ENCODE results near the gene SLC35D2. TPM values are rescaled to one million over a fixed set of nuclear protein-coding genes. Genes with fewer than 3 reads are reported as not detected.

Gene SLC35D2
- total RNA-seq, 1 experiment from 2014 or later = 32.5 TPM

- no peaks in the 10 kb centered on the region for H4K20me1 ChIP-seq (ENCODE audit: insufficient read depth)
- H3K36me3 ChIP-seq (ENCODE audit: control insufficient read depth in 1 of 2, insufficient read depth in 2 of 2, low read length in 2 of 2) = no peaks in the 10 kb centered on the region
- no peaks in the 10 kb centered on the region for H3K9me2 ChIP-seq (ENCODE audit: insufficient read depth)
- ATAC-seq = no peak
- no peak for DNase-seq (ENCODE audit: low read depth, low spot score)
- CTCF ChIA-PET = no interaction called here
- RAD21 ChIA-PET (ENCODE audit: low non-redundant PET in 1 of 2, low total read pairs in 2 of 2, uncharacterized antibody in 2 of 2, unreplicated experiment in 2 of 2) = no interaction called here
- peak overlapping the region; percentile 99 for H3K27ac ChIP-seq (ENCODE audit: low read depth, low read length)
- H3K27me3 ChIP-seq (ENCODE audit: insufficient read depth, low read length) = no peaks in the 10 kb centered on the region
- H2AFZ ChIP-seq (ENCODE audit: low read depth, low read length, poor library complexity, severe bottlenecking) = no peak overlapping the region
- peaks cover 45% of the 10 kb centered on the region for H3K79me2 ChIP-seq (ENCODE audit: insufficient read depth, low read length)
- peak overlapping the region; percentile 100 for H3K9ac ChIP-seq (ENCODE audit: low read length)
- peaks cover 21 to 38% of the 10 kb centered on the region in 2 experiments for H3K4me1 ChIP-seq (ENCODE audit: control insufficient read depth in 1 of 2, insufficient read depth in 2 of 2, low read length in 2 of 2)
- TF ChIP-seq RAD21 (IDR thresholded peaks at IDR 0.05; ENCODE audit: low read depth) = no peak
- 0 out of 2 replicates have a peak, but pooled peaks have one; percentile 6 for TF ChIP-seq ZFX (IDR thresholded peaks at IDR 0.05)
- POLR2A ChIA-PET = no interaction called here
- no TSS peak for BruUV-seq (replicated peaks)
- H3K4me2 ChIP-seq (ENCODE audit: low read length) = peak overlapping the region; percentile 94
- H3K4me3 ChIP-seq (replicated peaks in 1 of 2; ENCODE audit: low read depth in 1 of 2, low read length in 2 of 2) = peak overlapping the region; percentile 69 to 73
- intact Hi-C loops (cut with micrococcal nuclease) = loop anchor here (5.0 to 10.0 kb wide), 2 partner anchors 75 to 437 kb away; partner anchors contain the start of gene ZNF782
- no peaks in the 10 kb centered on the region for H3K9me3 ChIP-seq (ENCODE audit: control insufficient read depth in 1 of 2, insufficient read depth in 1 of 2, low read depth in 1 of 2, low read length in 2 of 2)
Observed at GRCh38 chr9:96417661-96418082, 34.2 kb upstream of the SLC35D2 start.

- BruUV-seq (replicated peaks) = no TSS peak
- H3K9ac ChIP-seq (ENCODE audit: low read length) = peak overlapping the region; percentile 78
- ChIA-PET CTCF (no interaction called here), RAD21 (ENCODE audit: low non-redundant PET in 1 of 2, low total read pairs in 2 of 2, uncharacterized antibody in 2 of 2, unreplicated experiment in 2 of 2) (interaction anchor here in 1 of 2 experiments (0.8 kb wide), 1 partner anchor 89 kb away, joined by 3 read pairs; no protein-coding TSS in a partner anchor), POLR2A (no interaction called here)
- peak overlapping the region; percentile 86 for H3K4me2 ChIP-seq (ENCODE audit: low read length)
- intact Hi-C loops (cut with micrococcal nuclease) = loop anchor here (5.0 to 10.0 kb wide), 2 partner anchors 75 to 438 kb away; partner anchors contain the start of gene ZNF782
- DNase-seq (ENCODE audit: low read depth, low spot score) (peak; percentile 56), ATAC-seq (peak; percentile 5)
- H3K9me3 ChIP-seq (ENCODE audit: control insufficient read depth in 1 of 2, insufficient read depth in 1 of 2, low read depth in 1 of 2, low read length in 2 of 2) = no peaks in the 10 kb centered on the region
- no peaks in the 10 kb centered on the region for H4K20me1 ChIP-seq (ENCODE audit: insufficient read depth)
- no peak overlapping the region for H2AFZ ChIP-seq (ENCODE audit: low read depth, low read length, poor library complexity, severe bottlenecking)
- H3K36me3 ChIP-seq (ENCODE audit: control insufficient read depth in 1 of 2, insufficient read depth in 2 of 2, low read length in 2 of 2) = no peaks in the 10 kb centered on the region
- no peaks in the 10 kb centered on the region for H3K27me3 ChIP-seq (ENCODE audit: insufficient read depth, low read length)
- peak overlapping the region; percentile 69 to 73 for H3K4me3 ChIP-seq (replicated peaks in 1 of 2; ENCODE audit: low read depth in 1 of 2, low read length in 2 of 2)
- peak overlapping the region; percentile 99 for H3K27ac ChIP-seq (ENCODE audit: low read depth, low read length)
- peaks cover 21 to 37% of the 10 kb centered on the region in 2 experiments for H3K4me1 ChIP-seq (ENCODE audit: control insufficient read depth in 1 of 2, insufficient read depth in 2 of 2, low read length in 2 of 2)
- no peaks in the 10 kb centered on the region for H3K9me2 ChIP-seq (ENCODE audit: insufficient read depth)
- H3K79me2 ChIP-seq (ENCODE audit: insufficient read depth, low read length) = peaks cover 51% of the 10 kb centered on the region
- TF ChIP-seq CTCF (IDR thresholded peaks at IDR 0.05 in 2 of 3, conservative IDR thresholded peaks at IDR 0.05 in 1 of 3; ENCODE audit: borderline replicate concordance in 1 of 3, insufficient read depth in 1 of 3, low read depth in 2 of 3, low read length in 2 of 3) = peak in 1 of 3 experiments; percentile 3; a peak in 1 of 6 replicates
- TF ChIP-seq ZNF274 (IDR thresholded peaks at IDR 0.05; ENCODE audit: low read depth, low read length) = no peak
- TF ChIP-seq CEBPB (IDR thresholded peaks at IDR 0.05; ENCODE audit: low read depth) = no peak
- TF ChIP-seq RAD21 (IDR thresholded peaks at IDR 0.05; ENCODE audit: low read depth) = peak; percentile 14; the same call in 1 of the 2 replicates
- TF ChIP-seq FOSL1 (IDR thresholded peaks at IDR 0.05; ENCODE audit: low read depth) = no peak
- TF ChIP-seq MAX (IDR thresholded peaks at IDR 0.05) = peak; percentile 90
- no peak for TF ChIP-seq REST (IDR thresholded peaks at IDR 0.05; ENCODE audit: low read depth)
- no peak for TF ChIP-seq ATF3 (IDR thresholded peaks at IDR 0.05)
- peak; percentile 42 for TF ChIP-seq TCF7L2 (IDR thresholded peaks at IDR 0.05; ENCODE audit: borderline replicate concordance, extremely low read depth, insufficient read depth, insufficient read length)
- no peak for TF ChIP-seq ELF1 (IDR thresholded peaks at IDR 0.05; ENCODE audit: borderline replicate concordance, low read depth)
- TF ChIP-seq SRF (IDR thresholded peaks at IDR 0.05; ENCODE audit: low read depth) = peak; percentile 85
- peak; percentile 66 for TF ChIP-seq SP1 (IDR thresholded peaks at IDR 0.05; ENCODE audit: low read depth)
- no peak for TF ChIP-seq CBX3 (IDR thresholded peaks at IDR 0.05; ENCODE audit: low read depth)
- peak; percentile 32; the same call in 1 of the 2 replicates for TF ChIP-seq EGR1 (IDR thresholded peaks at IDR 0.05; ENCODE audit: low read depth)
Observed at GRCh38 chr9:96417051-96417586, 33.6 kb upstream of the SLC35D2 start.
